Forelimb muscle (tissue), 1 donor: Measurements from ENCODE around the gene SAMD9. TPM values are rescaled to one million over a fixed set of nuclear protein-coding genes. Genes with fewer than 3 reads are reported as not detected.
"Not testable (repeated sequence)": the region's sequence is repeated elsewhere in the genome, so short reads cannot be mapped to it uniquely, and the experiment has no call there.

Experiments
- DNase-seq: peaks from one replicate; pipeline ENCODE4 v3.0.0-alpha.2; 2013; ENCODE audit warnings: low read depth
- polyA plus RNA-seq: library from polyadenylated mRNA; unstranded; fragments of 120-200 nt; gene quantifications from one replicate; pipeline ENCODE4 v1.2.1, GENCODE V29; 2013; ENCODE audit not compliant: insufficient read length

SAMD9 gene
- polyA plus RNA-seq = 2.6 TPM

GRCh38 chr7:93117852-93118530 lies at the start of gene SAMD9:
SAMD9 (minus strand) TSS chr7:93117979; CDS start chr7:93106097, 11,882 bp downstream.
- peak; percentile 77 for DNase-seq

- DNase-seq = no peak
Observed at GRCh38 chr7:93165447-93165846, 47.7 kb upstream of the SAMD9 start.

DNA sequence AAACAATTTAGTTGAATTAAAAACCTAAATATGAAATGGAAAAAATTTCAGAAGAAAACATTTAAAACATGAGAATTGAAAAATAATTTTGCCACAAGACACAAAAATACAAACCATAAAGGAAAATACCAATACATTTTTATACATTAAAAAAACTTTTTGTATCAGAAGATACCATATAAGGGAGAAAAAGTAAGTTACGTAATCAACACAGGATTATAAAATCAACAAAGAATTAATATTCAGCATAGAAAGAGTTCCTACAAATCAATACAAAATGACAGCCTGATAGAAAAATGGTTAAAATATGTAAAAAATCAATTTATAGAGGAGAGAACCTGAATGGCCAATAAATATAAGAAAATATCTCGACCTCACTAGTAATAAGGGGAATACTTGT lies 47.0 kb upstream of the SAMD9 start:
- no peak for DNase-seq

- no peak for DNase-seq
Observed at GRCh38 chr7:93161181-93161762, 43.5 kb upstream of the SAMD9 start.

DNA sequence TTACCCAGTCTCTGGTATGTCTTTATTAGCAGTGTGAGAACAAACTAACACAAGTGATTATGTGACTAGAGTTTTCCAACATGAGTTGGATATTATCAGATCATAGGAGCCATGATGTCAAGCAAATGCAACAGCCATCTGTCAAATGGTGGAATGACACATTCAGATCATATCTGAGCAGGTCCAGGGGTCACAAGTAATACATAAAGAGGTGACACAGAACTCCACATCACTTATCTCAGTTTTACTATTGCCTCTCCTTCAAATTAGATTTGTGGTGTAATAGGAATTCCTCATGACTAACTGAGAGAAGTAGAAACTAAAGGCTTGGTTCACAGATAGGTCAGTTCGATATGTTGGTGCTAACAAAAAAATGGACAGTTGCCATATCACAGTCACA lies 42.6 kb upstream of the SAMD9 start:
- no peak for DNase-seq

- DNase-seq = no peak
Observed at GRCh38 chr7:93159490-93159889, 41.7 kb upstream of the SAMD9 start.

- no peak for DNase-seq
Observed at GRCh38 chr7:93156884-93157283, 39.1 kb upstream of the SAMD9 start.

DNA sequence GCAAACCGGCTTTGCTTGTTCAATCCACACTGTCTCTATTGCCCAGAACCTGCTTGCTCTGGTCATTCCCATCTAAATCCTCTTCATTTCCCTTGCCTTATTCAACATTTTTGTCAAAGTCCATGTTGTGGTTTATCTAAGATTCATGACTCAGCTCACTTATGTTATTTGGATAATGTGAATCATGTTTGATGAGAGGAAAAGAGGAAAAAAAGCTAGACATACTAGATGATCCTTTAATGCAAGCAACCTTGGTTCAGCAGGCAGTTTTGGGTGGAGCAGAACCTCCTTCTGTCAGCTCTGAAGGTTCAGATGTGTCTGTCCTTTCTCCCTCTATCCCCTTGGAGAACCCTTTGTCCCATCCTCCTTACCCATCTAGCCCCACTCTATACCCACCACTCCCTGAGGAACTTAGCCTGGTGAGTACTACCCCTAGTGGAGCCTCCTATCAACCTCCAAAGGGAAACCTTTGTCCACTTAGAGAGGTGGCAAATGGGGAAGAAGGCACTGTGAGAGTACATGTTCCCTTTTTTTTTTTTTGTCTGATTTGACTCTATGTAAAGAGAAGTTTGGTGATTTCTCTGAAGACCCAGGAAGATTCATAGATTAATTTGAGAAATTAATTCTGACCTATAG lies 32.5 kb upstream of the SAMD9 start:
- DNase-seq = no peak

DNA sequence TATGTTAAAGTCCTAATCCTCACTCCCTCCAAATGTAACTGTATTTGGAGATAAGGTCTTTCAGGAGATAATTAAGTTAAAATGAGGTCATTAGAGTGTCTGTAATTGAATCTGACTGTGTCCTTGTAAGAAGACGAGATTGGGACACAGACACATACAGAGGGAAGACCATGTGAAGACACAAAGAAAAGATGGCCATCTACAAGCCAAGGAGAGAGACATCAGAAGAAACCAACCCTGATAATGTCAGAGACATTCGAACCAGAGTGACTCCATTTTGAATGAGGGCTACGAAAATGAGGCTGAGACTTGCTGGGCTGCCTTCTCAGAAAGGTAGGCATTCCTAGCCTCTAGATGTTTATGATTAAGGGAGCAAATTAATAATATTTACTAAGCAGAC lies 30.9 kb upstream of the SAMD9 start:
- DNase-seq = no peak

DNA sequence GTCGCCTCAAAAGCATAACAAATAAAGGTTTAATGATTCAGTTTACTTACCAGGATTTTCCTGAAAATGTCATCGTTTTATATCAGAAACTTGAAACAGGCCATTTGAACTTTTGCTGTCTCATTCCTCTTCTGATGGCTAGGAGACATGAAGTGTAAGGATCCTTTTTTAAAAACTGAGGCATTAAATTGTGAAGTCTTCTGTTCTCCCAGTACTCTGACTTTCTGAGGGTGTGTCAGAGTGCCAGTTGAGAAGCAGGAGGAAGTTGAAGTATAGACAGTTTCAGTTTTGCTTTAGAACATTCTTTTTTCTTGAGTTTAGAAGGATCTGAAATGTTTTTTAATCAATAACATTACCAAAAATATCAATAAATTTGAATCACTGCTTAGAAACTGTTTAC lies 30.4 kb upstream of the SAMD9 start, which contains the start of gene SAMD9L:
TSS of gene SAMD9L (minus strand) at position 242 of the 400 bp plus-strand sequence. CDS start 12,414 bp downstream, outside the sequence.
- DNase-seq = no peak

GRCh38 chr7:93147363-93147762 lies 29.6 kb upstream of the SAMD9 start:
- DNase-seq = no peak

GRCh38 chr7:93146472-93147141 lies 28.8 kb upstream of the SAMD9 start:
- no peak for DNase-seq

DNA sequence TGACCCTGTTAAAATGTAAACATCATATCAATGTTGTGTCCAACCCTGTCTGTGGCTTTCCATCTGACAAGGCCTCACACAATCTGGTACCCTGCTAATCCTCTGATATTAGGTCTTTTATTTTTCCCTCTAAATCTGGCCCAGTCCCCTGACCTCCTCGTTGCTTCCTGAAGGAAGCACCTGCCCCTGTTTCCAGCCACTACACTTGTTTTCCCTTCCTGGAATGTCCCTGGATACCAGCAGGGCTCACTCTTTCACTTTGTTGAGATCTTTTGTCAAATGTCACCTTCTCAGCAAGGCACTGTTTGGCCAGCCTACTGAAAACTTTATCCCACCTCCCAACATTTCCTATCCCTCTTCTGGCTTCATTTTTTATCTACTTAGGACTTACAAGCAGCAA lies 28.3 kb upstream of the SAMD9 start:
- DNase-seq = no peak

GRCh38 chr7:93145354-93145753 lies 27.6 kb upstream of the SAMD9 start:
- DNase-seq = no peak

- no peak for DNase-seq
Observed at GRCh38 chr7:93142127-93142526, 24.3 kb upstream of the SAMD9 start.

GRCh38 chr7:93140582-93141191 lies 22.9 kb upstream of the SAMD9 start:
- no peak for DNase-seq

DNA sequence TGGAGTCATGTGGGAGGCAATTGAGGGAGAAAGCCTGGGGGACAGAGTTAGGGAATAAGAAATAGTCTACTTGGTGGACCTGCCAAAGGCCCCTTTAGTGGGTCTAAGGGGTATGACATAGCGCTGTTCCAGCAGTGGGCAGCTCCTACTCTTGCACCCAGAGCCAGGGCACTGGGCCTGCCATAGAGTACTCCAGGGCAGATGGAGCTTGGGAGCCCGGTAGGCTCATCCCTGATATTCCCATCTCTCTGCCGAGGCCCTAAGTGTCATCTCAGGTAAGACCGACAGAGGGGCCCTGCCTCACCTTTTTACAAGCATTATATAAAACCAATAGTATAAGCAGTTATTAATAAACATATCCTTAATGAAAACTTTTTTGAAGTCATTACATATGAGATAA lies 20.8 kb upstream of the SAMD9 start:
- no peak for DNase-seq

DNA sequence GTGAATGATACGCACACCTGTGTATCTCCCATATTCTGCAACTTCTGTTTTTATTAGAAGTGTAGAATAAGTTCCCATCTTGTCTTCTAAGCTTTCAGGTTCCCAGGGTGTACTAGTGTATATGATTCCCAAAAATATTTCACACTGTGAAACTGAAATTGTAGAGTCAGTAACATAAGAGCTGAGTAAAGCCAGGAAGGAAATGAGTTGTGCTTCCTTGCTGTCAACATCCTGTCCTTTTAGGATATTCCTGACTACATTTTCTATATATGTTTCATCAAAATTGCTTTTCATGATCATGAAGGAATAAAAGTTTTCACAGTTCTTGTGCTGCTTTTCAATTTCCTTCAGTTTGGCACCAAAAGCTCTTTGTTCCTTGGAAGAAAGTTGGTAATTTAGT lies 15.2 kb upstream of the SAMD9 start:
- DNase-seq = no peak

DNA sequence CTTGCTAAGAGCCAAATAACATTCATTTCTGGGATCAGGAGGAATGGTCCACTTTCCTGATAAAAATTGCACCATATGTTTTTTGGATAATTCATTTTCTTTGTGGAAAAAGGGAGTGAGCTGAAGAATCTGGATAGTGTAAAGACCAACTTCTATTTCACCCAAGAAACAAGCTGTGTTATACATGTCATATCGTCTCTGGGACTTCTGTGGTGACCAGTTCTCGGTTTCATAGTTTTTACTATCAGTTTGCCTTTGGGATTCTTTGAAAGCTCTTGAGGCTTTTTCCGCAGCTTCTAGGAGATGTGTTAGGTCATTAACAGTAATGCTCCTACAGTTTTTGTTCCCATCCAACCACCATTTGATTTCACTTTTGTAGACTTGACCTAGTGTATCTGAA lies 14.4 kb upstream of the SAMD9 start:
- no peak for DNase-seq

DNA sequence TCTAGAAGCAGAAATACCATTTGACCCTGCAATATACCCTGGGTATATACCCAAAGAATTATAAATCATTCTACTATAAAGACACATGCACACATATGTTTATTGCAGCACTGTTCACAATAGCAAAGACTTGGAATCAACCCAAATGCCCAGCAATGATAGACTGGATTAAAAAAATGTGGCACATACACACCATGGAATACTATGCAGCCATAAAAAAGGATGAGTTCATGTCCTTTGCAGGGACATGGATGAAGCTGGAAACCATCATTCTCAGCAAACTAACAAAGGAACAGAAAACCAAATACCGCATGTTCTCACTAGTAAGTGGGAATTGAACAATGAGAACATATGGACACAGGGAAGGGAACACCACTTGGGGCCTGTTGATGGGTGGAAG lies 9.2 kb upstream of the SAMD9 start:
- DNase-seq = not testable (repeated sequence)

DNA sequence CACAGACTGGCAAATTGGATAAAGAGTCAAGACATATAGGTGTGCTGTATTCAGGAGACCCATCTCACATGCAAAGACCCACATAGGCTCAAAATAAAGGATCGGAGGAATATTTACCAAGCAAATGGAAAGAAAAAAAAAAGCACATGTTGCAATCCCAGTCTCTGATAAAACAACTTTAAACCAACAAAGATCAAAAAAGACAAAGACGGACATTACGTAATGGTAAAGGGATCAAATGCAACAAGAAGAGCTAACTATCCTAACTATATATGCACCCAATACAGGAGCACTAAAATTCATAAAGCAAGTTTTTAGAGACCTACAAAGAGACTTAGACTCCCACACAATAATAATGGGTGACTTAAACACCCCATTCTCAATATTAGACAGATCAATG lies 5.8 kb upstream of the SAMD9 start:
- DNase-seq = not testable (repeated sequence)
